Endothelial cell of umbilical vein (primary cell): ENCODE data around the gene BCL6B. TPM values are rescaled to one million over a fixed set of nuclear protein-coding genes. Genes with fewer than 3 reads are reported as not detected.
"Not testable (repeated sequence)": the region's sequence is repeated elsewhere in the genome, so short reads cannot be mapped to it uniquely, and the experiment has no call there.

Source experiments
- Bru-seq: library from RNA; stranded (reverse); fragments of 400-500 nt; gene quantifications from one replicate; lab custom pipeline; 2021; lab: Mats Ljungman, UMichigan
- BruChase-seq, 2 experiments: library from RNA; stranded (reverse); fragments of 400-500 nt; gene quantifications; one replicate each; lab custom pipeline; 2021; lab: Mats Ljungman, UMichigan
- BruUV-seq: library from RNA; stranded (reverse); fragments of 400-500 nt; replicated peaks from 2 replicates; lab custom pipeline; 2021; lab: Mats Ljungman, UMichigan
- CTCF ChIA-PET: fragments of 300-600, 350-600 bp; sonication (Branson Sonifier 250); formaldehyde crosslinking; loops from one replicate; lab custom pipeline; 2021; ENCODE audit warnings: antibody characterized with exemption, inconsistent platforms; lab: Charles Lee
- POLR2A ChIA-PET: fragments of 300-600, 350-600 bp; sonication (Branson Sonifier 250); formaldehyde crosslinking; loops from one replicate; lab custom pipeline; 2021; ENCODE audit warnings: antibody characterized with exemption, inconsistent platforms; lab: Charles Lee
- DNase-seq: peaks from one replicate; pipeline ENCODE4 v3.0.0-alpha.2; 2011; ENCODE audit warnings: low read depth, low spot score
- FAIRE-seq: peaks from 2 replicates; lab custom pipeline; 2011; peaks lifted over from hg19 to GRCh38; lab: Jason Lieb, UNC
- H2AFZ ChIP-seq: 2 replicates; pipeline ENCODE4 v1.6.0; 2012; ENCODE audit warnings: low read depth, low read length, control low read depth, inconsistent platforms
- H3K27ac ChIP-seq: 2 replicates; pipeline ENCODE4 v1.5.1; 2011; ENCODE audit warnings: low read depth, mild to moderate bottlenecking, control low read depth, low read length, moderate library complexity; ENCODE audit not compliant: insufficient read depth
- H3K27me3 ChIP-seq, 2 experiments: 2 replicates each; pipeline versions ENCODE4 v1.6.0 to v1.6.1; 2011; ENCODE audit warnings: low read length in 2 of 2, mixed read lengths in 1 of 2; ENCODE audit not compliant: control insufficient read depth in 2 of 2, insufficient read depth in 2 of 2
- H3K36me3 ChIP-seq, 2 experiments: 2 replicates in 1 of 2; 3 replicates in 1 of 2; pipeline ENCODE4 v1.5.1; 2011; ENCODE audit warnings: low read length in 2 of 2, mild to moderate bottlenecking in 1 of 2, moderate library complexity in 1 of 2; ENCODE audit not compliant: control insufficient read depth in 2 of 2, insufficient read depth in 2 of 2; ENCODE audit errors: extremely low read depth in 1 of 2
- H3K4me1 ChIP-seq: 3 replicates; pipeline ENCODE4 v1.5.1; 2011; ENCODE audit warnings: mild to moderate bottlenecking, low read length; ENCODE audit not compliant: control insufficient read depth, insufficient read depth; ENCODE audit errors: extremely low read depth
- H3K4me2 ChIP-seq: 2 replicates; pipeline ENCODE4 v1.6.1; 2011; ENCODE audit warnings: low read length, control low read depth, mixed read lengths; ENCODE audit not compliant: insufficient read depth
- H3K4me3 ChIP-seq, 3 experiments: fragments of 200-600 bp in 1 of 3; sonication (generic), shearing (Covaris generic) in 1 of 3; replicated peaks in 1 of 3; 2 replicates each; pipeline ENCODE4 v1.5.1; 2011 to 2016; ENCODE audit warnings: control low read depth in 3 of 3, low read length in 3 of 3, mild to moderate bottlenecking in 2 of 3, inconsistent platforms in 1 of 3, low read depth in 1 of 3, moderate library complexity in 1 of 3; ENCODE audit not compliant: insufficient read depth in 1 of 3
- H3K79me2 ChIP-seq: 2 replicates; pipeline ENCODE4 v1.6.0; 2012; ENCODE audit warnings: low read length, inconsistent platforms; ENCODE audit not compliant: control insufficient read depth, insufficient read depth
- H3K9ac ChIP-seq: replicated peaks from 2 replicates; pipeline ENCODE3; 2011; ENCODE audit warnings: low read length, control low read depth; ENCODE audit not compliant: insufficient read depth; ENCODE audit errors: extremely low read depth
- H3K9me1 ChIP-seq: replicated peaks from 3 replicates; pipeline ENCODE4 v1.6.0; 2011; ENCODE audit warnings: mild to moderate bottlenecking, low read length; ENCODE audit not compliant: control insufficient read depth, insufficient read depth; ENCODE audit errors: extremely low read depth
- H3K9me3 ChIP-seq: replicated peaks from 2 replicates; pipeline ENCODE4 v1.5.1; 2012; ENCODE audit warnings: low read length, inconsistent platforms; ENCODE audit not compliant: control insufficient read depth, insufficient read depth
- H4K20me1 ChIP-seq: replicated peaks from 2 replicates; pipeline ENCODE3; 2011; ENCODE audit warnings: mild to moderate bottlenecking, low read length; ENCODE audit not compliant: control insufficient read depth, insufficient read depth; ENCODE audit errors: extremely low read depth
- EZH2 ChIP-seq: IDR thresholded peaks from 2 replicates; pipeline ENCODE4 v1.6.1; 2012; ENCODE audit warnings: borderline replicate concordance, low read depth, mild to moderate bottlenecking, moderate library complexity, low read length, inconsistent platforms; ENCODE audit not compliant: severe bottlenecking
- FOS ChIP-seq: IDR thresholded peaks from 2 replicates; pipeline ENCODE4 v1.6.1; 2011; ENCODE audit warnings: mild to moderate bottlenecking, low read length, moderate library complexity, borderline replicate concordance; ENCODE audit not compliant: insufficient read depth
- GATA2 ChIP-seq: IDR thresholded peaks from 2 replicates; pipeline ENCODE4 v1.7.0; 2011; ENCODE audit warnings: low read depth, mild to moderate bottlenecking, moderate library complexity, mixed read lengths, low read length; ENCODE audit not compliant: insufficient read length, insufficient read depth
- JUN ChIP-seq: IDR thresholded peaks from 2 replicates; pipeline ENCODE4 v1.6.1; 2011; ENCODE audit warnings: borderline replicate concordance, low read depth; ENCODE audit not compliant: insufficient read length, insufficient read depth
- MYC ChIP-seq: IDR thresholded peaks from one replicate; pipeline ENCODE4 v1.6.1; 2011; ENCODE audit warnings: mild to moderate bottlenecking, low read depth, low read length
- POLR2A ChIP-seq: IDR thresholded peaks from 2 replicates; pipeline ENCODE4 v1.6.1; 2012; ENCODE audit warnings: low read depth, mild to moderate bottlenecking, control low read depth, low read length
- POLR2AphosphoS5 ChIP-seq: IDR thresholded peaks from 2 replicates; pipeline ENCODE4 v1.6.1; 2012; ENCODE audit warnings: low read depth, mild to moderate bottlenecking, control low read depth, low read length, moderate library complexity; ENCODE audit not compliant: insufficient read depth
- dilution Hi-C: fragments of 300-500 bp; cut with MboI; formaldehyde crosslinking; loops from one replicate; pipeline ENCODE4 v1.15.0; 2019; ENCODE audit warnings: low sequenced_read_pairs; ENCODE audit not compliant: extremely low pct_ligation_motif_present
- intact Hi-C: fragments of 100-400 bp; cut with micrococcal nuclease; formaldehyde crosslinking; loops from one replicate; pipeline ENCODE4 v1.10.0; 2022
- long read RNA-seq: library from polyadenylated mRNA; stranded (forward); transcript quantifications from one replicate; pipeline ENCODE4 v2.0.0, GENCODE V29; 2021
- polyA minus RNA-seq, 3 experiments: library from RNA; depleted of rRNA, polyadenylated mRNA; stranded (reverse); fragments of >200 nt; gene quantifications; 1 replicate in 1 of 3; 2 replicates in 2 of 3; pipeline ENCODE4 v1.2.3, GENCODE V29; 2011
- polyA plus RNA-seq, 4 experiments: library from polyadenylated mRNA; depleted of rRNA in 3 of 4; stranded (reverse) in 3 of 4; unstranded in 1 of 4; fragments of >200 nt; gene quantifications; 2 replicates each; pipeline versions ENCODE4 v1.2.1 to v1.2.3, GENCODE V29; 2011 to 2012; ENCODE audit warnings: missing spikeins in 1 of 4
- total RNA-seq: library from RNA; stranded (reverse); gene quantifications from 2 replicates; pipeline ENCODE4 v1.2.3, GENCODE V29; 2021
- TF ChIP-seq, protein P1 (sequence below): IDR thresholded peaks from 2 replicates; pipeline ENCODE4 v1.6.1; 2011; ENCODE audit not compliant: insufficient read depth, insufficient read length
- TF ChIP-seq, protein P2 (sequence below), 2 donors: IDR thresholded peaks; 1 replicate in 1 of 2; 2 replicates in 1 of 2; pipeline ENCODE4 v1.5.1; 2011; ENCODE audit warnings: low read length in 2 of 2, mild to moderate bottlenecking in 2 of 2, moderate library complexity in 2 of 2, control low read depth in 1 of 2, inconsistent platforms in 1 of 2, low read depth in 1 of 2; ENCODE audit not compliant: insufficient read depth in 1 of 2; ENCODE audit errors: extremely low read depth in 1 of 2

The BCL6B gene, protein sequence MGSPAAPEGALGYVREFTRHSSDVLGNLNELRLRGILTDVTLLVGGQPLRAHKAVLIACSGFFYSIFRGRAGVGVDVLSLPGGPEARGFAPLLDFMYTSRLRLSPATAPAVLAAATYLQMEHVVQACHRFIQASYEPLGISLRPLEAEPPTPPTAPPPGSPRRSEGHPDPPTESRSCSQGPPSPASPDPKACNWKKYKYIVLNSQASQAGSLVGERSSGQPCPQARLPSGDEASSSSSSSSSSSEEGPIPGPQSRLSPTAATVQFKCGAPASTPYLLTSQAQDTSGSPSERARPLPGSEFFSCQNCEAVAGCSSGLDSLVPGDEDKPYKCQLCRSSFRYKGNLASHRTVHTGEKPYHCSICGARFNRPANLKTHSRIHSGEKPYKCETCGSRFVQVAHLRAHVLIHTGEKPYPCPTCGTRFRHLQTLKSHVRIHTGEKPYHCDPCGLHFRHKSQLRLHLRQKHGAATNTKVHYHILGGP
- 160 and 163 TPM in 2 replicates for total RNA-seq
- 93.5 and 94.5 TPM in 2 replicates for polyA plus RNA-seq
- 43.3 and 56.6 TPM in 2 replicates for polyA plus RNA-seq (2011; cell fraction: cytosol; rRNA removed)
- 146 and 202 TPM in 2 replicates for polyA plus RNA-seq (2011; cell fraction: nucleus; rRNA removed)
- 100 and 123 TPM in 2 replicates for polyA plus RNA-seq (2012)
- 66.4 and 74.7 TPM in 2 replicates for polyA minus RNA-seq
- polyA minus RNA-seq (2011; cell fraction: cytosol; rRNA and poly(A)+ RNA removed): not detected
- 69.6 and 113 TPM in 2 replicates for polyA minus RNA-seq (2011; cell fraction: nucleus; rRNA and poly(A)+ RNA removed)
- Bru-seq, nascent RNA: percentile 96 among the genes with signal in this experiment
- percentile 98 among the genes with signal in this experiment for BruChase-seq, experiment 1, labeled RNA remaining after a 6-hour chase
- percentile 99 among the genes with signal in this experiment for BruChase-seq, experiment 2, labeled RNA remaining after a 2-hour chase
- long read RNA-seq, transcript BCL6B-201 (9 exons, 3,555 nt): major isoform, 25 of 90 reads
- long read RNA-seq, partial matches to known transcripts: 51 of 90 reads
- long read RNA-seq, other reads (novel, unspliced or antisense): 14 of 90 reads

DNA sequence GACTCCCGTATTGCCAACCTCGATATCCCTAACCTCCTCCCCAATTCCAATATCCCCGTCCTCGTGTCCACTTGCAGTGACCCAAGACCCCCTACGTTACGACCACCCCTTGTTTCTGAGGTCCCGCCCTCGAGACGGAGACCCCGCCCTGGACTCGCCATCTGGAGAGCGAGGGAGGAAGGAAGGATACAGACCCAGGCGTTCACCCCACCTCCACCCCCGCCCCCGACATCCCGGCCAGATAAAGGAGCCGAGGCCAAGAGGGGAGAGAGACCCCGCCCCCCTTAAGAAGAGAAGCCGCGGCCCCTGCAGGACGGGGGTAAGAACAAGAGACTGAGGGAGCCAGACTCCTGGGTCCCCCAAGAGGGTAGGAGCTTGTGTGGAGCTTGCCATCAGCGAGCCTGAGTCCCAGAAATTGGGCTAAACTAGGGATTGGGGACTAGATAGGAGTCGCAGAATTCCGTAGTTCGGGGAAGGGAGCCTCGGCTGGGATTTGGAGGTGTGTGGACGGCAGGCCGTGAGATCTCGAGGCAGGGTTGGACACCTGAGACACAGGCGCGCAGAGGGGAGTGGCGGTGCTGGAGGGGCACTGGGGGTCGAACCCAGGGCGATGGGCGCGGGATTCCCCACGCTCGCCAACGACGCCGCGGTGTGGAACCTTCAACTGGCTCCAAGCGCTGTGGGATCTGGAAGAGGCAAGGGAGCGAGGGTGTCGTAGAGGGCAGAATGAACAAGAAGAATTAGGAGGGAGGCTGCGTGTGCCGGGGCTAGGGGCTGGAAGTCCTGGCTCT, at the start of gene BCL6B:
TSS of gene BCL6B (plus strand) at position 270 of the 791 bp plus-strand sequence. CDS start 622 bp downstream, outside the sequence.
- Histone ChIP-seq H3K36me3 (peaks cover 21 to 31% of the 10 kb centered on the region in 2 experiments), H3K9me1 (no peaks in the 10 kb centered on the region), H3K27ac (peak within 1 kb of the TSS; percentile 96), H3K79me2 (peaks cover 49% of the 10 kb centered on the region), H3K9ac (peak within 1 kb of the TSS; percentile 100), H3K9me3 (no peaks in the 10 kb centered on the region), H3K4me1 (peaks cover 66% of the 10 kb centered on the region), H4K20me1 (no peaks in the 10 kb centered on the region), H3K27me3 (no peaks in the 10 kb centered on the region), H3K4me2 (peak within 1 kb of the TSS; percentile 79), H3K4me3 (peak within 1 kb of the TSS; percentile 59 to 90 (median 76)), H2AFZ (no peak within 1 kb of the TSS)
- DNase-seq (peak; percentile 78), FAIRE-seq (no peak)
- BruUV-seq: TSS peak; percentile 82
- ChIA-PET POLR2A (interaction anchor here (0.7 to 3.4 kb wide), 6 partner anchors 8 to 1441 kb away, joined by 3 to 23 read pairs (median 6); partner anchors contain the start of genes RNASEK and SLC16A13), CTCF (interaction anchor here (0.8 to 5.2 kb wide), 12 partner anchors 13 to 357 kb away, joined by 3 to 91 read pairs (median 8); partner anchors contain the start of gene SLC16A13)
- intact Hi-C loops: loop anchor here (1.0 to 10.0 kb wide), 5 partner anchors 9 to 832 kb away; partner anchors contain the start of genes CYB5D1, NAA38 and TMEM88
- TF ChIP-seq, protein P1, sequence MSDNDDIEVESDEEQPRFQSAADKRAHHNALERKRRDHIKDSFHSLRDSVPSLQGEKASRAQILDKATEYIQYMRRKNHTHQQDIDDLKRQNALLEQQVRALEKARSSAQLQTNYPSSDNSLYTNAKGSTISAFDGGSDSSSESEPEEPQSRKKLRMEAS: no peak
- no peak for TF ChIP-seq GATA2
- TF ChIP-seq JUN: no peak
- TF ChIP-seq FOS: no peak
- TF ChIP-seq POLR2A: peak; percentile 82
- peak; percentile 62 for TF ChIP-seq POLR2AphosphoS5
- no peak for TF ChIP-seq MYC
- TF ChIP-seq, protein P2, sequence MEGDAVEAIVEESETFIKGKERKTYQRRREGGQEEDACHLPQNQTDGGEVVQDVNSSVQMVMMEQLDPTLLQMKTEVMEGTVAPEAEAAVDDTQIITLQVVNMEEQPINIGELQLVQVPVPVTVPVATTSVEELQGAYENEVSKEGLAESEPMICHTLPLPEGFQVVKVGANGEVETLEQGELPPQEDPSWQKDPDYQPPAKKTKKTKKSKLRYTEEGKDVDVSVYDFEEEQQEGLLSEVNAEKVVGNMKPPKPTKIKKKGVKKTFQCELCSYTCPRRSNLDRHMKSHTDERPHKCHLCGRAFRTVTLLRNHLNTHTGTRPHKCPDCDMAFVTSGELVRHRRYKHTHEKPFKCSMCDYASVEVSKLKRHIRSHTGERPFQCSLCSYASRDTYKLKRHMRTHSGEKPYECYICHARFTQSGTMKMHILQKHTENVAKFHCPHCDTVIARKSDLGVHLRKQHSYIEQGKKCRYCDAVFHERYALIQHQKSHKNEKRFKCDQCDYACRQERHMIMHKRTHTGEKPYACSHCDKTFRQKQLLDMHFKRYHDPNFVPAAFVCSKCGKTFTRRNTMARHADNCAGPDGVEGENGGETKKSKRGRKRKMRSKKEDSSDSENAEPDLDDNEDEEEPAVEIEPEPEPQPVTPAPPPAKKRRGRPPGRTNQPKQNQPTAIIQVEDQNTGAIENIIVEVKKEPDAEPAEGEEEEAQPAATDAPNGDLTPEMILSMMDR (IDR thresholded peaks at IDR 0.05; ENCODE audit: extremely low read depth in 1 of 2, insufficient read depth in 1 of 2, low read depth in 1 of 2, low read length in 2 of 2): peak in 1 of 2 donors; percentile 2
- no peak for TF ChIP-seq EZH2
- dilution Hi-C loops: no loop called here

DNA sequence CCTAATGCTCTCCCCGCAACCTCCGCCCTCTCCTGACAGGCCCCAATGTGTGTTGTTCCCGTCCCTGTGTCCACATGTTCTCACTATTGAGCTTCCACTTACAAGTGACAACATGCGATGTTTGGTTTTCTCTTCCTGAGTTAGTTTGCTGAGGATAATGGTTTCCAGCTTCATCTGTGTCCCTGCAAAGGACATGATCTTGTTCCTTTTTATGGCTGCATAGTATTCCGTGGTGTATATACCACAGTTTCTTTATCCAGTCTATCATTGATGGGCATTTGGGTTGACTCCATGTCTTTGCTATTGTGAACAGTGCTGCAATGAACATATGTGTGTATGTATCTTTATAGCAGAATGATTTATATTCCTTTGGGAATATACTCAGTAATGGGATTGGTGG, 43.4 kb upstream of the BCL6B start:
- H3K4me3 ChIP-seq, H4K20me1 ChIP-seq, H3K9me1 ChIP-seq, intact Hi-C loops, H3K27ac ChIP-seq, H3K79me2 ChIP-seq, H3K4me1 ChIP-seq, BruUV-seq, H3K9me3 ChIP-seq, DNase-seq, FAIRE-seq, H3K9ac ChIP-seq, H2AFZ ChIP-seq, POLR2A ChIA-PET, dilution Hi-C loops, H3K36me3 ChIP-seq, H3K27me3 ChIP-seq, H3K4me2 ChIP-seq: not testable (repeated sequence)
- CTCF ChIA-PET: interaction anchor here (1.4 kb wide), 1 partner anchor 25 kb away, joined by 4 read pairs; no protein-coding TSS in a partner anchor
